ENCODE data around the gene MUC6. TPM values are rescaled to one million over a fixed set of nuclear protein-coding genes. Genes with fewer than 3 reads are reported as not detected.

Gene MUC6
- total and polyA plus RNA-seq, 2 of the 8 experiments (the other 6 are each of a cell fraction or from before 2014, with no cell fraction given), result not detected

DNA sequence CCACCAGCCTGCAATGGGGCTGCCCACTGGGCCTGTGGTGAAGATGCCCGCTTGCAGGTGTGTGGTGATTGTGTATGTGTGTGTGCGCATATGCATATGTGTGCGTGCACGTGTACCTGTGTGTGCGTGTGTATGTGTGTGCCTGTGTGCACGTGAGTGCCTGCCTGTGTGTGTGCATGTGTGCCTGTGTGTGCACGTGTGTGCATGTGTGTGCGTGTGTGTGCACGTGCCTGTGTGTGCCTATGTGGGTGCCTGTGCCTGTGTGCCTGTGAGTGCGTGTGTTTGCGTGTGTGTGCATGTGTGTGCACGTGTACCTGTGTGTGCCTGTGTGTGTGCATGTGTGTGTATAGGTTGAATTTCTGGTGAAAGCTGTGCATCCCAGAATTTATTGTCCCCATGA is 2.4 kb upstream of the MUC6 start:
- Histone ChIP-seq H2BK20ac (ENCODE audit: low read length) (no peak overlapping the region), H2BK15ac (ENCODE audit: low read length) (no peak overlapping the region), H4K20me1 (replicated peaks in 1 of 2; ENCODE audit: control insufficient read depth in 1 of 2, insufficient read depth in 2 of 2, low read length in 2 of 2) (peaks cover 0 to 4% of the 10 kb centered on the region in 2 experiments), H3K4me1 (replicated peaks in 1 of 4; ENCODE audit: control insufficient read depth in 3 of 4, insufficient read depth in 4 of 4, low read length in 3 of 4) (peaks cover 0 to 2% (median 0%) of the 10 kb centered on the region in 4 experiments; a peak in 2 of 7 replicates), H2BK5ac (ENCODE audit: low read depth, low read length) (peak overlapping the region; percentile 46; the same call in 1 of the 2 replicates), H4K91ac (replicated peaks; ENCODE audit: insufficient read length, low read length) (no peak overlapping the region), H3K23ac (ENCODE audit: insufficient read length) (no peak overlapping the region), H4K5ac (ENCODE audit: insufficient read length, low read depth, low read length) (no peak overlapping the region), H3K14ac (ENCODE audit: insufficient read length) (peak overlapping the region; percentile 17), H3K4me3 (ENCODE audit: extremely low read depth in 1 of 4, insufficient read depth in 2 of 4, low read depth in 3 of 4, low read length in 4 of 4) (no peak overlapping the region), H2AK5ac (ENCODE audit: low read depth, low read length) (peak overlapping the region; percentile 6; the same call in 1 of the 2 replicates), H3K27me3 (replicated peaks in 1 of 4; ENCODE audit: control insufficient read depth in 3 of 4, extremely low read depth in 1 of 4, insufficient read depth in 3 of 4, low read length in 3 of 4) (no peaks in the 10 kb centered on the region), H3K79me1 (ENCODE audit: low read depth, low read length) (no peaks in the 10 kb centered on the region), H3K23me2 (ENCODE audit: low read depth, low read length) (no peaks in the 10 kb centered on the region), H4K8ac (ENCODE audit: extremely low read depth, insufficient read depth, low read length) (no peak overlapping the region; the same call in 1 of the 2 replicates), H2AFZ (ENCODE audit: low read length) (no peak overlapping the region), H3K56ac (replicated peaks; ENCODE audit: insufficient read length, low read depth, low read length) (peak overlapping the region; percentile 16), H3K79me2 (ENCODE audit: control insufficient read depth in 1 of 2, insufficient read depth in 2 of 2, low read length in 2 of 2) (no peaks in the 10 kb centered on the region), H3K9ac (replicated peaks in 1 of 4; ENCODE audit: extremely low read depth in 1 of 4, low read depth in 3 of 4, low read length in 3 of 4) (no peak overlapping the region), H3K27ac (ENCODE audit: low read depth, low read length) (no peak overlapping the region), H3K4me2 (ENCODE audit: insufficient read depth in 1 of 2, low read depth in 2 of 2, low read length in 2 of 2) (no peak overlapping the region), H3K9me3 (ENCODE audit: insufficient read depth in 2 of 2, low read depth in 1 of 2, low read length in 1 of 2) (no peaks in the 10 kb centered on the region), H3K4ac (replicated peaks; ENCODE audit: insufficient read length, low read depth, low read length) (no peak overlapping the region), H3K18ac (ENCODE audit: extremely low read depth, low read length) (no peak overlapping the region), H2BK120ac (replicated peaks; ENCODE audit: low read depth, low read length) (no peak overlapping the region), H2BK12ac (ENCODE audit: low read depth, low read length) (no peak overlapping the region; the same call in 1 of the 2 replicates), H3K36me3 (ENCODE audit: control insufficient read depth in 2 of 4, insufficient read depth in 4 of 4, low read length in 3 of 4) (no peaks in the 10 kb centered on the region)
- TF ChIP-seq KDM1A (IDR thresholded peaks at IDR 0.05; ENCODE audit: borderline replicate concordance, low read length) (peak; percentile 17; the same call in 1 of the 2 replicates), BCL11A (IDR thresholded peaks at IDR 0.05; ENCODE audit: low read depth in 2 of 2, low read length in 2 of 2) (no peak), ASH2L (IDR thresholded peaks at IDR 0.05; ENCODE audit: low read length) (no peak), SP4 (IDR thresholded peaks at IDR 0.05; ENCODE audit: low read length) (no peak)
- TF ChIP-seq, protein P1, sequence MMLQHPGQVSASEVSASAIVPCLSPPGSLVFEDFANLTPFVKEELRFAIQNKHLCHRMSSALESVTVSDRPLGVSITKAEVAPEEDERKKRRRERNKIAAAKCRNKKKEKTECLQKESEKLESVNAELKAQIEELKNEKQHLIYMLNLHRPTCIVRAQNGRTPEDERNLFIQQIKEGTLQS (IDR thresholded peaks at IDR 0.05; ENCODE audit: insufficient read depth, low read depth, low read length), result no peak
- TF ChIP-seq, protein P2, sequence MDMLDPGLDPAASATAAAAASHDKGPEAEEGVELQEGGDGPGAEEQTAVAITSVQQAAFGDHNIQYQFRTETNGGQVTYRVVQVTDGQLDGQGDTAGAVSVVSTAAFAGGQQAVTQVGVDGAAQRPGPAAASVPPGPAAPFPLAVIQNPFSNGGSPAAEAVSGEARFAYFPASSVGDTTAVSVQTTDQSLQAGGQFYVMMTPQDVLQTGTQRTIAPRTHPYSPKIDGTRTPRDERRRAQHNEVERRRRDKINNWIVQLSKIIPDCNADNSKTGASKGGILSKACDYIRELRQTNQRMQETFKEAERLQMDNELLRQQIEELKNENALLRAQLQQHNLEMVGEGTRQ (IDR thresholded peaks at IDR 0.05; ENCODE audit: low read length), result no peak
- DNase-seq (ENCODE audit: low read depth in 1 of 2, low spot score in 2 of 2) (no peak), FAIRE-seq (no peak)
- CTCF ChIA-PET (ENCODE audit: partially characterized antibody), result interaction anchor here (2.2 to 5.0 kb wide), 2 partner anchors 12 to 191 kb away, joined by 6 to 22 read pairs; no protein-coding TSS in a partner anchor
- POLR2A ChIA-PET (ENCODE audit: partially characterized antibody), result no interaction called here
- 89% methylated on average over 12 of the region's 12 CpGs; no CpG with 5 or more reads in 1 of the 2 experiments for WGBS, 2 experiments (ENCODE audit: extremely low coverage in 1 of 2, insufficient coverage in 1 of 2, insufficient read length in 1 of 2, insufficient replicate concordance in 2 of 2, low coverage in 1 of 2, low lambda C conversion rate in 2 of 2, missing lambda C conversion rate in 1 of 2)

Data from H1 (cell line).